Gastrocnemius medialis (tissue), 4 donors: ENCODE measurements around the gene RPAP2. TPM values are rescaled to one million over a fixed set of nuclear protein-coding genes. Genes with fewer than 3 reads are reported as not detected.
"Not testable (repeated sequence)": the region's sequence is repeated elsewhere in the genome, so short reads cannot be mapped to it uniquely, and the experiment has no call there.

Experiments
- ATAC-seq, 2 donors: fragments of 150-250 bp; one replicate each; pipeline ENCODE4 v1.9.1; 2016
- DNase-seq, 2 donors: peaks; one replicate each; pipeline ENCODE4 v3.0.0-alpha.2; 2019
- H3K27ac ChIP-seq, 4 donors: fragments of 200-600 bp; sonication (generic); 1 replicate in 1 of 4; 2 replicates in 3 of 4; pipeline ENCODE4 v1.5.1; 2016 to 2018; ENCODE audit warnings: mild to moderate bottlenecking in 2 of 4, moderate library complexity in 1 of 4
- H3K27me3 ChIP-seq, 3 donors: fragments of 200-600 bp; sonication (generic) in 2 of 3; 1 replicate in 1 of 3; 2 replicates in 2 of 3; pipeline versions ENCODE4 v1.5.1 to v1.6.0; 2016 to 2019; ENCODE audit warnings: mild to moderate bottlenecking in 1 of 3, moderate library complexity in 1 of 3
- H3K36me3 ChIP-seq, 2 donors: fragments of 200-600 bp; sonication (generic) in 1 of 2; one replicate each; pipeline ENCODE4 v1.5.1; 2017 to 2018
- H3K4me1 ChIP-seq, 2 donors: fragments of 200-600 bp; sonication (generic) in 1 of 2; one replicate each; pipeline ENCODE4 v1.5.1; 2016 to 2017; ENCODE audit warnings: mild to moderate bottlenecking in 2 of 2
- H3K4me3 ChIP-seq, 4 donors: fragments of 200-600 bp; sonication (generic) in 3 of 4; 1 replicate in 1 of 4; 2 replicates in 3 of 4; pipeline ENCODE4 v1.5.1; 2016 to 2019; ENCODE audit warnings: mild to moderate bottlenecking in 2 of 4
- H3K9me3 ChIP-seq, 3 donors: fragments of 200-600 bp; sonication (generic) in 2 of 3; 1 replicate in 1 of 3; 2 replicates in 2 of 3; pipeline ENCODE4 v1.5.1; 2016 to 2019
- POLR2A ChIP-seq, 2 donors: fragments of 450-650 bp; IDR thresholded peaks; one replicate each; pipeline ENCODE4 v1.6.1; 2017; ENCODE audit warnings: antibody characterized with exemption in 2 of 2, mild to moderate bottlenecking in 2 of 2, moderate library complexity in 2 of 2
- in situ Hi-C, 4 donors: fragments of 200-750 bp; cut with MboI; loops; one replicate each; pipeline versions ENCODE4 v1.15.0 to v1.8.0; 2017; ENCODE audit warnings: low sequenced_read_pairs in 4 of 4
- intact Hi-C: fragments of 100-400 bp; cut with DNase I; formaldehyde crosslinking; loops from one replicate; pipeline ENCODE4 v1.15.1; 2023; ENCODE audit warnings: low total_unique reads
- total RNA-seq, 4 donors: library from RNA; depleted of rRNA; stranded (reverse); fragments of >200 nt; gene quantifications; one replicate each; pipeline versions ENCODE4 v1.1.0 to v1.2.3, GENCODE V29; 2016
- TF ChIP-seq, protein P1 (sequence below), 5 experiments: fragments of 450-650 bp in 3 of 5; fragments of 200-600 bp in 2 of 5; sonication (generic) in 2 of 5; IDR thresholded peaks in 4 of 5; conservative IDR thresholded peaks in 1 of 5; 1 replicate in 4 of 5; 2 replicates in 1 of 5; pipeline ENCODE4 v1.5.1; 2016 to 2019; ENCODE audit warnings: antibody characterized with exemption in 5 of 5, mild to moderate bottlenecking in 3 of 5, moderate library complexity in 3 of 5

The RPAP2 gene
- total RNA-seq, 4 donors from 2014 or later = 11.4 to 19.1 (median 14.7) TPM

GRCh38 chr1:92372164-92372563 lies 73.3 kb downstream of the RPAP2 start:
- in situ Hi-C loops (no loop called here), intact Hi-C loops (no loop called here)
- TF ChIP-seq, protein P1, sequence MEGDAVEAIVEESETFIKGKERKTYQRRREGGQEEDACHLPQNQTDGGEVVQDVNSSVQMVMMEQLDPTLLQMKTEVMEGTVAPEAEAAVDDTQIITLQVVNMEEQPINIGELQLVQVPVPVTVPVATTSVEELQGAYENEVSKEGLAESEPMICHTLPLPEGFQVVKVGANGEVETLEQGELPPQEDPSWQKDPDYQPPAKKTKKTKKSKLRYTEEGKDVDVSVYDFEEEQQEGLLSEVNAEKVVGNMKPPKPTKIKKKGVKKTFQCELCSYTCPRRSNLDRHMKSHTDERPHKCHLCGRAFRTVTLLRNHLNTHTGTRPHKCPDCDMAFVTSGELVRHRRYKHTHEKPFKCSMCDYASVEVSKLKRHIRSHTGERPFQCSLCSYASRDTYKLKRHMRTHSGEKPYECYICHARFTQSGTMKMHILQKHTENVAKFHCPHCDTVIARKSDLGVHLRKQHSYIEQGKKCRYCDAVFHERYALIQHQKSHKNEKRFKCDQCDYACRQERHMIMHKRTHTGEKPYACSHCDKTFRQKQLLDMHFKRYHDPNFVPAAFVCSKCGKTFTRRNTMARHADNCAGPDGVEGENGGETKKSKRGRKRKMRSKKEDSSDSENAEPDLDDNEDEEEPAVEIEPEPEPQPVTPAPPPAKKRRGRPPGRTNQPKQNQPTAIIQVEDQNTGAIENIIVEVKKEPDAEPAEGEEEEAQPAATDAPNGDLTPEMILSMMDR (IDR thresholded peaks at IDR 0.05 in 4 of 5, conservative IDR thresholded peaks at IDR 0.05 in 1 of 5) = no peak
- TF ChIP-seq POLR2A (IDR thresholded peaks at IDR 0.05) = no peak
- Histone ChIP-seq H3K9me3 (no peaks in the 10 kb centered on the region), H3K27me3 (no peaks in the 10 kb centered on the region), H3K36me3 (peaks cover 0 to 16% of the 10 kb centered on the region in 2 donors), H3K4me1 (no peaks in the 10 kb centered on the region), H3K4me3 (no peak overlapping the region), H3K27ac (no peak overlapping the region)
- no peak for DNase-seq
- no peak for ATAC-seq

- intact Hi-C loops (no loop called here), in situ Hi-C loops (no loop called here)
- Histone ChIP-seq H3K4me3 (no peak overlapping the region), H3K36me3 (peaks cover 0 to 9% of the 10 kb centered on the region in 2 donors), H3K9me3 (no peaks in the 10 kb centered on the region), H3K27me3 (no peaks in the 10 kb centered on the region), H3K27ac (no peak overlapping the region), H3K4me1 (no peaks in the 10 kb centered on the region)
- no peak for DNase-seq
- TF ChIP-seq POLR2A (IDR thresholded peaks at IDR 0.05) = no peak
- TF ChIP-seq, protein P1 (IDR thresholded peaks at IDR 0.05 in 4 of 5, conservative IDR thresholded peaks at IDR 0.05 in 1 of 5) = no peak
- no peak for ATAC-seq
These were observed 75.4 kb downstream of the RPAP2 start for GRCh38 chr1:92374223-92374622.

DNA sequence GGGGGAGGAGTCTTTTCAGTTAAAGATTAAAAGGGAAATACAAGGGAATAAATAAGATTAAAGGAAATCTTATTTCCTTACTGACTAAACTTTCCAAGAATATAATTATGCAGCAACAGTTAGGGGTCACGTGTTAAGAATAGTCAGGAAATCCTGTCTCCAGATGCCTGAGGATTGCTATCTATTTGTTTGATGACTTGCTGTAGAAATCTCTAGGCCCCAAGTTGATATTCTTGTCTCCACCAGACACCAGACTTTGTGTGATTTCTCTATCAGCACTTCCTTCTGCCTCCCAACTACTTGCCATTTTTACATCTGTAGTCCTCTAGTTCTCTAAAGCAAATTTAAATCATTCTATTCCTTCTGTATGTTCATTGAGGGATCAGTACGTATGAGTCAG lies 77.5 kb downstream of the RPAP2 start:
- in situ Hi-C loops = no loop called here
- Histone ChIP-seq H3K36me3 (peaks cover 0 to 11% of the 10 kb centered on the region in 2 donors), H3K9me3 (no peaks in the 10 kb centered on the region), H3K27me3 (no peaks in the 10 kb centered on the region), H3K4me3 (no peak overlapping the region), H3K27ac (no peak overlapping the region), H3K4me1 (no peaks in the 10 kb centered on the region)
- DNase-seq = no peak
- intact Hi-C loops = no loop called here
- TF ChIP-seq POLR2A (IDR thresholded peaks at IDR 0.05) = no peak
- TF ChIP-seq, protein P1 (IDR thresholded peaks at IDR 0.05 in 4 of 5, conservative IDR thresholded peaks at IDR 0.05 in 1 of 5) = no peak
- ATAC-seq = no peak

DNA sequence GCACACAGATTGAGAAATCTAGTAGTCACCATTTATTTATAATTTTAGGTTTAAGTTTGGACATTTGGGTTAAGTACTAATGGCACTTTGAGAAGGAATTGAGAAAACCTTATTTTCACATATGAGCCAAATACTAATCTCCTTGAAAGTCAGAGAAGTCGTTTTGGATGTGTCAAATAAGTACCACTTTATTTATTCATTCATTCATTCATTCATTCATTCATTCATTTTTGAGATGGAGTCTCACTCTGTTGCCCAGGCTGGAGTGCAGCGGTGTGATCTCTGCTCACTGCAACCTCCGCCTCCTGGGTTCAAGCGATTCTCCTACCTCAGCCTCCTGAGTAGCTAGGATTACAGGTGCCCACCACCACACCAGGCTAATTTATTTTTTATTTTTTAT lies 79.1 kb downstream of the RPAP2 start:
- DNase-seq, H3K27ac ChIP-seq, intact Hi-C loops, in situ Hi-C loops, H3K9me3 ChIP-seq, ATAC-seq, H3K27me3 ChIP-seq, H3K4me1 ChIP-seq, H3K4me3 ChIP-seq: not testable (repeated sequence)
- H3K36me3 ChIP-seq = peaks cover 0 to 14% of the 10 kb centered on the region in 2 donors

- no peak for ATAC-seq
- H3K9me3 ChIP-seq = no peaks in the 10 kb centered on the region
- intact Hi-C loops (no loop called here), in situ Hi-C loops (no loop called here)
- no peak overlapping the region for H3K4me3 ChIP-seq
- no peak for DNase-seq
- H3K36me3 ChIP-seq = peaks cover 0 to 23% of the 10 kb centered on the region in 2 donors
- no peak overlapping the region for H3K27ac ChIP-seq
- no peaks in the 10 kb centered on the region for H3K27me3 ChIP-seq
- H3K4me1 ChIP-seq = no peaks in the 10 kb centered on the region
- TF ChIP-seq, protein P1 (IDR thresholded peaks at IDR 0.05 in 4 of 5, conservative IDR thresholded peaks at IDR 0.05 in 1 of 5) = no peak
- TF ChIP-seq POLR2A (IDR thresholded peaks at IDR 0.05) = no peak
These were observed 82.0 kb downstream of the RPAP2 start for GRCh38 chr1:92380867-92381266.

DNA sequence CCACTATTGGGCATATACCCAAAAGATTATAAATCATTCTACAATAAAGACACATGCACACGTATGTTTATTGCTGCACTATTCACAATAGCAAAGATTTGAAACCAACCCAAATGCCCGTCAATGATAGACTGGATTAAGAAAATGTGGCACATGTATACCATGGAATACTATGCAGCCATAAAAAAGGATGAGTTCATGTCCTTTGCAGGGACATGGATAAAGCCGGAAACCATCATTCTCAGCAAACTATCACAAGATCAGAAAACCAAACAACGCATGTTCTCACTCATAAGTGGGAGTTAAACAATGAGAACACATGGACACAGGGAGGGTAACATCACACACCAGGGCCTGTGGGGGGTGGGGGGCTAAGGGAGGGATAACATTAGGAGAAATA lies 95.1 kb downstream of the RPAP2 start:
- in situ Hi-C loops, H3K9me3 ChIP-seq, H3K4me1 ChIP-seq, H3K36me3 ChIP-seq, intact Hi-C loops, ATAC-seq, H3K27ac ChIP-seq, H3K4me3 ChIP-seq, DNase-seq, H3K27me3 ChIP-seq: not testable (repeated sequence)
